Glutamatergic neuron (in vitro differentiated cells): Measurements from ENCODE around the gene CNOT3. TPM values are rescaled to one million over a fixed set of nuclear protein-coding genes. Genes with fewer than 3 reads are reported as not detected.

Source experiments
- DNase-seq: peaks from one replicate; pipeline ENCODE4 v3.0.0; 2022
- H3K27ac Mint-ChIP-seq: one replicate; pipeline ENCODE4 v1.8.0; 2020; ENCODE audit warnings: mild to moderate bottlenecking, mixed read lengths, inconsistent platforms; ENCODE audit not compliant: unreplicated experiment
- H3K27me3 Mint-ChIP-seq: one replicate; pipeline ENCODE4 v1.8.0; 2020; ENCODE audit warnings: mild to moderate bottlenecking, moderate library complexity, mixed read lengths, inconsistent platforms; ENCODE audit not compliant: unreplicated experiment
- H3K36me3 Mint-ChIP-seq: one replicate; pipeline ENCODE4 v1.8.0; 2020; ENCODE audit warnings: mild to moderate bottlenecking, mixed read lengths, inconsistent platforms; ENCODE audit not compliant: unreplicated experiment
- H3K4me1 Mint-ChIP-seq: one replicate; pipeline ENCODE4 v1.8.0; 2020; ENCODE audit warnings: mild to moderate bottlenecking, low read depth, mixed read lengths, inconsistent platforms; ENCODE audit not compliant: unreplicated experiment
- H3K4me3 Mint-ChIP-seq: one replicate; pipeline ENCODE4 v1.8.0; 2020; ENCODE audit warnings: mild to moderate bottlenecking, mixed read lengths, inconsistent platforms; ENCODE audit not compliant: unreplicated experiment
- H3K9me3 Mint-ChIP-seq: one replicate; pipeline ENCODE4 v1.8.0; 2020; ENCODE audit warnings: mild to moderate bottlenecking, moderate library complexity, mixed read lengths, inconsistent platforms; ENCODE audit not compliant: unreplicated experiment
- CTCF ChIP-seq: fragments of 200-600 bp; sonication (generic); IDR thresholded peaks from one replicate; pipeline ENCODE4 v1.5.0; 2021; ENCODE audit not compliant: partially characterized antibody, unreplicated experiment
- total RNA-seq: library from RNA; stranded (reverse); fragmentation: NEBNext Ultra II Directional; extraction: Animal tissue kit (Norgen Biotek cat#: 25700); gene quantifications from one replicate; pipeline ENCODE4 v1.2.1, GENCODE V29; 2021; ENCODE audit not compliant: unreplicated experiment

CNOT3 gene
- total RNA-seq, 1 donor from 2014 or later, result 56.9 TPM

GRCh38 chr19:54105796-54106195, 31.8 kb upstream of the CNOT3 start:
- TF ChIP-seq CTCF, result no peak
- peaks cover 2% of the 10 kb centered on the region for H3K36me3 Mint-ChIP-seq
- no peak overlapping the region for H3K4me3 Mint-ChIP-seq

GRCh38 chr19:54106716-54107115, 30.8 kb upstream of the CNOT3 start:
- no peak for TF ChIP-seq CTCF
- peaks cover 3% of the 10 kb centered on the region for H3K36me3 Mint-ChIP-seq

More at GRCh38 chr19:54105796-54106195, 31.8 kb upstream of the CNOT3 start:
- no peak overlapping the region for H3K27ac Mint-ChIP-seq
- DNase-seq, result no peak
- H3K9me3 Mint-ChIP-seq, result peaks cover 8% of the 10 kb centered on the region
- peaks cover 2% of the 10 kb centered on the region for H3K4me1 Mint-ChIP-seq
- H3K27me3 Mint-ChIP-seq, result peaks cover 6% of the 10 kb centered on the region

GRCh38 chr19:54107876-54108490, 29.6 kb upstream of the CNOT3 start:
- Mint-ChIP-seq H3K27me3 (peaks cover 4% of the 10 kb centered on the region), H3K4me3 (no peak overlapping the region), H3K27ac (no peak overlapping the region), H3K9me3 (peaks cover 8% of the 10 kb centered on the region), H3K4me1 (peaks cover 2% of the 10 kb centered on the region), H3K36me3 (peaks cover 3% of the 10 kb centered on the region)
- TF ChIP-seq CTCF, result no peak
- no peak for DNase-seq

More at GRCh38 chr19:54106716-54107115, 30.8 kb upstream of the CNOT3 start:
- Mint-ChIP-seq H3K9me3 (peaks cover 8% of the 10 kb centered on the region), H3K27me3 (peaks cover 6% of the 10 kb centered on the region), H3K4me3 (no peak overlapping the region), H3K4me1 (peaks cover 2% of the 10 kb centered on the region), H3K27ac (no peak overlapping the region)
- no peak for DNase-seq

GRCh38 chr19:54108496-54108895, 29.1 kb upstream of the CNOT3 start:
- Mint-ChIP-seq H3K36me3 (peaks cover 3% of the 10 kb centered on the region), H3K27me3 (peaks cover 2% of the 10 kb centered on the region), H3K4me3 (no peak overlapping the region), H3K9me3 (peaks cover 7% of the 10 kb centered on the region), H3K4me1 (peaks cover 1% of the 10 kb centered on the region), H3K27ac (no peak overlapping the region)
- no peak for TF ChIP-seq CTCF
- no peak for DNase-seq

GRCh38 chr19:54109651-54110050, 27.9 kb upstream of the CNOT3 start:
- Mint-ChIP-seq H3K36me3 (peaks cover 3% of the 10 kb centered on the region), H3K27ac (no peak overlapping the region), H3K4me1 (peaks cover 5% of the 10 kb centered on the region), H3K27me3 (peaks cover 2% of the 10 kb centered on the region), H3K9me3 (peaks cover 9% of the 10 kb centered on the region), H3K4me3 (no peak overlapping the region)
- DNase-seq, result no peak
- no peak for TF ChIP-seq CTCF
